ENCODE results near the gene CD86. TPM values are rescaled to one million over a fixed set of nuclear protein-coding genes. Genes with fewer than 3 reads are reported as not detected.
A peak's percentile ranks its signal among the peaks of the same experiment; 100 is the strongest.

Gene CD86
- total and polyA plus RNA-seq, 2 donors from 2014 or later, result 1.3 to 6.3 TPM

DNA sequence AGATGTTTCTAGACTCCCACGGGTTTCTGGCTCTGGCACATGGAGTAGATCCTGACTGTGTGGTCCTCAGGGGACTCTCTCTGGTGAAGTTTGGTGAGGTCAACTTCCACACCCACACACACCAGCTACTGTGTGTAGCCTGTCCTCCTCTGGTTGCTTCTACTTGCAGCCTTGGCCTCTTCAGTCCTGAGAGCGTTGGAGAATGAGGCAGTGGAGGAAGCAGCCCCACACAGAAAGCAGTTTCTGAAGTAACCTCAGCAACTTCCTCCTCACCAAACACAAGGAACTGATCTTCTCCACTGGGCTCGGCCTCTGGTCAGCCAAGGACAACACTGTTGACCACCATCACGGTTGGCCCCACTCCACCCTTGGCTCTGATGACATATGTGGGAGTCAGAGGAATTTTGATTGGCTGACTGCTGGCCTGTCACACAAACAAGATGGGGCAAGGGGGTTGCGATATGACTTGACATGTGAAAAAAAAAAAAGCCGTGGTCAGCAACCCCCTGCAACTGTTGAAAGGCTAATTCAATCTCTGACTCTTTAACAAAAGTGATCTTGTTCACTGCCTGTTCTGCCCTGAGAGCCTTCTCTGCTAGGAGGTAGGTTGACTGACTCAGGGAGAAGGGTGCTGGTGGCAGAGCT, 19.6 kb downstream of the CD86 start:
- TF ChIP-seq, protein P1, sequence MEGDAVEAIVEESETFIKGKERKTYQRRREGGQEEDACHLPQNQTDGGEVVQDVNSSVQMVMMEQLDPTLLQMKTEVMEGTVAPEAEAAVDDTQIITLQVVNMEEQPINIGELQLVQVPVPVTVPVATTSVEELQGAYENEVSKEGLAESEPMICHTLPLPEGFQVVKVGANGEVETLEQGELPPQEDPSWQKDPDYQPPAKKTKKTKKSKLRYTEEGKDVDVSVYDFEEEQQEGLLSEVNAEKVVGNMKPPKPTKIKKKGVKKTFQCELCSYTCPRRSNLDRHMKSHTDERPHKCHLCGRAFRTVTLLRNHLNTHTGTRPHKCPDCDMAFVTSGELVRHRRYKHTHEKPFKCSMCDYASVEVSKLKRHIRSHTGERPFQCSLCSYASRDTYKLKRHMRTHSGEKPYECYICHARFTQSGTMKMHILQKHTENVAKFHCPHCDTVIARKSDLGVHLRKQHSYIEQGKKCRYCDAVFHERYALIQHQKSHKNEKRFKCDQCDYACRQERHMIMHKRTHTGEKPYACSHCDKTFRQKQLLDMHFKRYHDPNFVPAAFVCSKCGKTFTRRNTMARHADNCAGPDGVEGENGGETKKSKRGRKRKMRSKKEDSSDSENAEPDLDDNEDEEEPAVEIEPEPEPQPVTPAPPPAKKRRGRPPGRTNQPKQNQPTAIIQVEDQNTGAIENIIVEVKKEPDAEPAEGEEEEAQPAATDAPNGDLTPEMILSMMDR (IDR thresholded peaks at IDR 0.05; ENCODE audit: borderline replicate concordance, extremely low read depth, insufficient read depth), result no peak
- no peak for FAIRE-seq
- intact Hi-C loops (cut with DNase I), result no loop called here
- no peaks in the 10 kb centered on the region for H3K9me3 ChIP-seq (ENCODE audit: control insufficient read depth in 2 of 3, insufficient read depth in 1 of 3, low read length in 3 of 3)
- H3K27me3 ChIP-seq (ENCODE audit: control insufficient read depth, insufficient read depth, low read length), result no peaks in the 10 kb centered on the region
- H3K4me3 ChIP-seq (ENCODE audit: low read length in 3 of 3), result no peak overlapping the region
- DNase-seq, result peak in 1 of 5 donors; percentile 74
- no peaks in the 10 kb centered on the region for H3K4me1 ChIP-seq (ENCODE audit: control insufficient read depth in 2 of 3, insufficient read depth in 2 of 3, low read depth in 1 of 3, low read length in 3 of 3)
- H3K9ac ChIP-seq (ENCODE audit: low read length in 3 of 3), result no peak overlapping the region
- no peaks in the 10 kb centered on the region for H3K36me3 ChIP-seq (ENCODE audit: control insufficient read depth in 2 of 3, insufficient read depth in 3 of 3, low read length in 3 of 3)
- H3K27ac ChIP-seq (ENCODE audit: low read depth in 2 of 2, low read length in 2 of 2), result no peak overlapping the region

DNA sequence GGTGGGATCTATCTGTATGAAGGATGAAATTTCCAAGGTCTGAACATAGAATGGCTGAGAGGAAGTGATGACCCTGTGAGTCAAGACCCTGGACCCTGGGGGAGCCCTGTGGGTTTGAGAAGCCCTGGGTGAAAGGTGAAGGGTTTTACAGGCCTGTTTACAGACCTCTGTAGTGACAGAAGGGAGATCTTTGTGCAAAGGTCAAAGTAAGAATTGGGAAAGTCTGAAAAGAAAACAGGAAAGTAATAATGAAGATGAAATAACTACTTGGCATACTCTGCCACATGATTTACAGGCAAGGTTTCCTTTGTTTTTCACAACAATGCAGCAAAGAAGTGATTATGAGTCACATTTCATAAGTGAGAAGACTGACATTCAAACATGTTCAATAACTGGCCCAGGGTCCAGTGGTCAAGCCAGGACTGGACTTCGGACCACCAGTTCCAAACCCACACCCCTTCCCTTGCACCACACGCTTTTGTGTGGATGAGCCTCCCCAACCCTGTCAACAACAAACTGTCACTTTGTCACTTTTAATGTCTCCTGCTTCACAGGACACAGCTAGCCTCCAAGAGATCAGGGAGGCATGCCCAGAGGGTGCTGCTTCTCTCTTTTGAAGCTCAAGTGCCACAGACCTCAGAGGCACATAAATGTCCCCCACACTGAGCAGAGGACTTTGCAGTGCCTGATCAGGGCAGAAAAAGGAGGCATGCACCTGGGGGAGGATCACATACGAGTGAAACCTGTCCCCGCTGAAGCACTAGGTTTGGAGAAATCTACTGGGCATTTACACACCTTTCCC, 21.5 kb downstream of the CD86 start:
- intact Hi-C loops (cut with DNase I), result no loop called here
- no peak for FAIRE-seq
- TF ChIP-seq, protein P1 (IDR thresholded peaks at IDR 0.05; ENCODE audit: borderline replicate concordance, extremely low read depth, insufficient read depth), result no peak

GRCh38 chr3:122077293-122078234, 22.4 kb downstream of the CD86 start:
- TF ChIP-seq, protein P1 (IDR thresholded peaks at IDR 0.05; ENCODE audit: borderline replicate concordance, extremely low read depth, insufficient read depth), result no peak
- H3K4me3 ChIP-seq (ENCODE audit: low read length in 3 of 3), result no peak overlapping the region
- no peaks in the 10 kb centered on the region for H3K9me3 ChIP-seq (ENCODE audit: control insufficient read depth in 2 of 3, insufficient read depth in 1 of 3, low read length in 3 of 3)
- no peak for FAIRE-seq
- no peak overlapping the region for H3K9ac ChIP-seq (ENCODE audit: low read length in 3 of 3)
- intact Hi-C loops (cut with DNase I), result no loop called here
- H3K27ac ChIP-seq (ENCODE audit: low read depth in 2 of 2, low read length in 2 of 2), result no peak overlapping the region
- H3K36me3 ChIP-seq (ENCODE audit: control insufficient read depth in 2 of 3, insufficient read depth in 3 of 3, low read length in 3 of 3), result no peaks in the 10 kb centered on the region
- H3K4me1 ChIP-seq (ENCODE audit: control insufficient read depth in 2 of 3, insufficient read depth in 2 of 3, low read depth in 1 of 3, low read length in 3 of 3), result no peaks in the 10 kb centered on the region
- H3K27me3 ChIP-seq (ENCODE audit: control insufficient read depth, insufficient read depth, low read length), result no peaks in the 10 kb centered on the region
- DNase-seq, result no peak

More for the DNA sequence above, 21.5 kb downstream of the CD86 start:
- Histone ChIP-seq H3K27me3 (ENCODE audit: control insufficient read depth, insufficient read depth, low read length) (no peaks in the 10 kb centered on the region), H3K36me3 (ENCODE audit: control insufficient read depth in 2 of 3, insufficient read depth in 3 of 3, low read length in 3 of 3) (no peaks in the 10 kb centered on the region), H3K9me3 (ENCODE audit: control insufficient read depth in 2 of 3, insufficient read depth in 1 of 3, low read length in 3 of 3) (no peaks in the 10 kb centered on the region), H3K4me3 (ENCODE audit: low read length in 3 of 3) (no peak overlapping the region), H3K9ac (ENCODE audit: low read length in 3 of 3) (no peak overlapping the region), H3K27ac (ENCODE audit: low read depth in 2 of 2, low read length in 2 of 2) (no peak overlapping the region), H3K4me1 (ENCODE audit: control insufficient read depth in 2 of 3, insufficient read depth in 2 of 3, low read depth in 1 of 3, low read length in 3 of 3) (no peaks in the 10 kb centered on the region)
- DNase-seq, result no peak

Measured in kidney (tissue), 14 donors.